ENCODE measurements around the gene PLEKHA6. TPM values are rescaled to one million over a fixed set of nuclear protein-coding genes. Genes with fewer than 3 reads are reported as not detected.
A peak's percentile ranks its signal among the peaks of the same experiment; 100 is the strongest.
"Not testable (repeated sequence)": the region's sequence is repeated elsewhere in the genome, so short reads cannot be mapped to it uniquely, and the experiment has no call there.

Gene PLEKHA6
- polyA plus RNA-seq, 3 donors, result 0.08 TPM; not detected in 1

DNA sequence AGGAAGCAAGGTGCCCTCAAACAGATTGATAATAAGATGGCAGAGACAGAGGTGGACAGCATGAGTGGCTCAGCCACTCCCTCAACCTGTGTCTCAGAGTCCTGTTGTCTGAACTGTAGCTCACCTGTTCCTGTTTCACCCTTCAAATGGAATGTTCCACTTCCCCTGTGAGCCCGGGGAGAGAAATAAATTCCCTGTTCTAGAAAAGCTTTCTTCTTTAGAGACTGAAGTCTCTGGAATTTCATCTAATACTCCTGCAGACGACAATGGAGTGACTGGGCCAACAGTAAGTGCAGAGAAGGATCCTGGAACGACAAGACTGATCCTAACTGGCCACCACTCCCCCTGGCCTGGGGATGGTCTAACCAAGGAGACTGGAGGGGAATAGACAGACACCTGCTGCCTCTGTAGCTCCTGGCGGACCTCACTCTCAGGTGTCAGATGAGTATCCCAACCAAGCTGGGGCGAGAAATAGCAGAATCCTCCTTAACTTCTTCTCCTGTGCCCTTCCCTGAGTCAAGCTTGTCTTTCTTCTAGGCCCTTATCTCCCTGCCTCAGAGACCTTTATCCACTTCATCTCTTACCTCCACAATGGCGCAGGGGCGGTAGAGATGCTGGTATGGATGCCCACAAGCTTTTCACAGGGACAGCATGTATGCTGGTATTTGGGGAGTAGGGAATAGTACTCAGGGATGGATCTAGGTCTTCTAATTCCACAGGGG lies 45.4 kb downstream of the PLEKHA6 start:
- Histone ChIP-seq H3K4me3 (replicated peaks in 1 of 3; ENCODE audit: low read depth in 2 of 3, low read length in 3 of 3) (no peak overlapping the region), H2AFZ (ENCODE audit: insufficient read depth, low read depth, low read length, poor library complexity, severe bottlenecking) (no peak overlapping the region), H3K4me2 (replicated peaks; ENCODE audit: extremely low read depth, low read length, poor library complexity, severe bottlenecking) (no peak overlapping the region), H3K27me3 (ENCODE audit: control insufficient read depth in 2 of 2, insufficient read depth in 2 of 2, low read length in 2 of 2) (no peaks in the 10 kb centered on the region), H4K20me1 (ENCODE audit: insufficient read depth, low read length) (no peaks in the 10 kb centered on the region), H3K79me2 (ENCODE audit: insufficient read depth, low read length) (no peaks in the 10 kb centered on the region), H3K36me3 (replicated peaks in 1 of 2; ENCODE audit: control insufficient read depth in 1 of 2, insufficient read depth in 2 of 2, low read length in 2 of 2) (no peaks in the 10 kb centered on the region), H3K27ac (ENCODE audit: low read depth in 1 of 2, low read length in 2 of 2) (no peak overlapping the region), H3K9me3 (replicated peaks in 1 of 2; ENCODE audit: control insufficient read depth in 1 of 2, insufficient read depth in 1 of 2, low read length in 2 of 2) (no peaks in the 10 kb centered on the region), H3K9ac (ENCODE audit: insufficient read depth, low read length, poor library complexity, severe bottlenecking) (no peak overlapping the region), H3K4me1 (ENCODE audit: control insufficient read depth in 1 of 2, insufficient read depth in 2 of 2, low read length in 2 of 2) (no peaks in the 10 kb centered on the region)
- no peaks in the 10 kb centered on the region for H3K4me1 Mint-ChIP-seq
- 62% methylated on average over 3 of the region's 7 CpGs for WGBS (ENCODE audit: insufficient coverage)
- intact Hi-C loops (cut with micrococcal nuclease), result no loop called here
- peaks cover 3 to 9% (median 6%) of the 10 kb centered on the region in 3 donors for H3K27me3 Mint-ChIP-seq (ENCODE audit: low read depth in 3 of 3)
- DNase-seq, result no peak
- peaks cover 0 to 2% (median 0%) of the 10 kb centered on the region in 7 donors for H3K9me3 Mint-ChIP-seq
- H3K27ac Mint-ChIP-seq, result no peak overlapping the region
- H3K36me3 Mint-ChIP-seq, result no peaks in the 10 kb centered on the region
- TF ChIP-seq, protein P1, sequence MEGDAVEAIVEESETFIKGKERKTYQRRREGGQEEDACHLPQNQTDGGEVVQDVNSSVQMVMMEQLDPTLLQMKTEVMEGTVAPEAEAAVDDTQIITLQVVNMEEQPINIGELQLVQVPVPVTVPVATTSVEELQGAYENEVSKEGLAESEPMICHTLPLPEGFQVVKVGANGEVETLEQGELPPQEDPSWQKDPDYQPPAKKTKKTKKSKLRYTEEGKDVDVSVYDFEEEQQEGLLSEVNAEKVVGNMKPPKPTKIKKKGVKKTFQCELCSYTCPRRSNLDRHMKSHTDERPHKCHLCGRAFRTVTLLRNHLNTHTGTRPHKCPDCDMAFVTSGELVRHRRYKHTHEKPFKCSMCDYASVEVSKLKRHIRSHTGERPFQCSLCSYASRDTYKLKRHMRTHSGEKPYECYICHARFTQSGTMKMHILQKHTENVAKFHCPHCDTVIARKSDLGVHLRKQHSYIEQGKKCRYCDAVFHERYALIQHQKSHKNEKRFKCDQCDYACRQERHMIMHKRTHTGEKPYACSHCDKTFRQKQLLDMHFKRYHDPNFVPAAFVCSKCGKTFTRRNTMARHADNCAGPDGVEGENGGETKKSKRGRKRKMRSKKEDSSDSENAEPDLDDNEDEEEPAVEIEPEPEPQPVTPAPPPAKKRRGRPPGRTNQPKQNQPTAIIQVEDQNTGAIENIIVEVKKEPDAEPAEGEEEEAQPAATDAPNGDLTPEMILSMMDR (IDR thresholded peaks at IDR 0.05), result no peak
- H3K4me3 Mint-ChIP-seq, result no peak overlapping the region

- Histone ChIP-seq H3K27me3 (ENCODE audit: control insufficient read depth in 2 of 2, insufficient read depth in 2 of 2, low read length in 2 of 2) (no peaks in the 10 kb centered on the region), H3K79me2 (ENCODE audit: insufficient read depth, low read length) (no peaks in the 10 kb centered on the region), H3K9me3 (replicated peaks in 1 of 2; ENCODE audit: control insufficient read depth in 1 of 2, insufficient read depth in 1 of 2, low read length in 2 of 2) (no peaks in the 10 kb centered on the region), H3K9ac (ENCODE audit: insufficient read depth, low read length, poor library complexity, severe bottlenecking) (no peak overlapping the region), H3K4me1 (ENCODE audit: control insufficient read depth in 1 of 2, insufficient read depth in 2 of 2, low read length in 2 of 2) (no peaks in the 10 kb centered on the region), H3K4me2 (replicated peaks; ENCODE audit: extremely low read depth, low read length, poor library complexity, severe bottlenecking) (no peak overlapping the region), H3K4me3 (replicated peaks in 1 of 3; ENCODE audit: low read depth in 2 of 3, low read length in 3 of 3) (no peak overlapping the region), H3K27ac (ENCODE audit: low read depth in 1 of 2, low read length in 2 of 2) (no peak overlapping the region), H2AFZ (ENCODE audit: insufficient read depth, low read depth, low read length, poor library complexity, severe bottlenecking) (no peak overlapping the region), H4K20me1 (ENCODE audit: insufficient read depth, low read length) (no peaks in the 10 kb centered on the region), H3K36me3 (replicated peaks in 1 of 2; ENCODE audit: control insufficient read depth in 1 of 2, insufficient read depth in 2 of 2, low read length in 2 of 2) (no peaks in the 10 kb centered on the region)
- Mint-ChIP-seq H3K4me1 (no peaks in the 10 kb centered on the region), H3K36me3 (no peaks in the 10 kb centered on the region), H3K27ac (peak overlapping the region in 1 of 7 donors; percentile 29), H3K9me3 (peaks cover 0 to 2% (median 0%) of the 10 kb centered on the region in 7 donors), H3K27me3 (ENCODE audit: low read depth in 3 of 3) (peaks cover 3 to 9% (median 6%) of the 10 kb centered on the region in 3 donors), H3K4me3 (no peak overlapping the region)
- no peak for DNase-seq
- WGBS (ENCODE audit: insufficient coverage), result 10% methylated on average over 2 of the region's 4 CpGs
- intact Hi-C loops (cut with micrococcal nuclease), result no loop called here
- TF ChIP-seq, protein P1 (IDR thresholded peaks at IDR 0.05), result no peak
These were observed 46.1 kb downstream of the PLEKHA6 start for GRCh38 chr1:204313675-204314074.

DNA sequence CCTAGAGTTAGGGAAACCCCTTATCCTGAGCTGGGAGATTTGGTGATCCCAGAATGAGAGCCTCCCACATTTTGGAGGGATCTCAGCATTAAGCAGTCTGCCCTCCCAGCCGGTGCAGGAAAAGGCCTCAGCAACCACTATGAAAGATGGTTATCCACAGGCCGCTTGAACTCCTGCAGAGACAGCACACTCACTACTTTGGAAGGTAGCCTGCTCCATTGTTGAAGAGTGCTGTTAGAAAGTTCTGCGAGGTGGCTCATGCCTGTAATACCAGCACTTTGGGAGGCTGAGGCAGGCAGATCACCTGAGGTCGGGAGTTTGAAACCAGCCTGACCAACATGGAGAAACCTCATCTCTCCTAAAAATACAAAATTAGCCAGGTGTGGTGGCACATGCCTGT lies 48.8 kb downstream of the PLEKHA6 start:
- H3K9me3 Mint-ChIP-seq; DNase-seq; H3K36me3 Mint-ChIP-seq; H3K4me2 ChIP-seq (replicated peaks; ENCODE audit: extremely low read depth, low read length, poor library complexity, severe bottlenecking); H3K4me1 ChIP-seq (ENCODE audit: control insufficient read depth in 1 of 2, insufficient read depth in 2 of 2, low read length in 2 of 2); H3K4me3 Mint-ChIP-seq; H3K4me1 Mint-ChIP-seq; H3K27me3 Mint-ChIP-seq (ENCODE audit: low read depth in 3 of 3); H3K27ac Mint-ChIP-seq; H3K79me2 ChIP-seq (ENCODE audit: insufficient read depth, low read length); H3K4me3 ChIP-seq (replicated peaks in 1 of 3; ENCODE audit: low read depth in 2 of 3, low read length in 3 of 3); H3K9ac ChIP-seq (ENCODE audit: insufficient read depth, low read length, poor library complexity, severe bottlenecking); intact Hi-C loops (cut with micrococcal nuclease); H3K9me3 ChIP-seq (replicated peaks in 1 of 2; ENCODE audit: control insufficient read depth in 1 of 2, insufficient read depth in 1 of 2, low read length in 2 of 2); H3K36me3 ChIP-seq (replicated peaks in 1 of 2; ENCODE audit: control insufficient read depth in 1 of 2, insufficient read depth in 2 of 2, low read length in 2 of 2); H2AFZ ChIP-seq (ENCODE audit: insufficient read depth, low read depth, low read length, poor library complexity, severe bottlenecking); H4K20me1 ChIP-seq (ENCODE audit: insufficient read depth, low read length); H3K27me3 ChIP-seq (ENCODE audit: control insufficient read depth in 2 of 2, insufficient read depth in 2 of 2, low read length in 2 of 2); H3K27ac ChIP-seq (ENCODE audit: low read depth in 1 of 2, low read length in 2 of 2): not testable (repeated sequence)
- no CpG with 5 or more reads among the region's 4 CpGs for WGBS (ENCODE audit: insufficient coverage)

All from CD14-positive monocyte (primary cell).